ENCODE results near the gene SOD3.

SOD3 gene

GRCh38 chr4:24805067-24805466 lies 9.7 kb downstream of the SOD3 start:
- peak; percentile 65 for DNase-seq

GRCh38 chr4:24805566-24805965 lies 10.2 kb downstream of the SOD3 start:
- DNase-seq, result no peak

DNA sequence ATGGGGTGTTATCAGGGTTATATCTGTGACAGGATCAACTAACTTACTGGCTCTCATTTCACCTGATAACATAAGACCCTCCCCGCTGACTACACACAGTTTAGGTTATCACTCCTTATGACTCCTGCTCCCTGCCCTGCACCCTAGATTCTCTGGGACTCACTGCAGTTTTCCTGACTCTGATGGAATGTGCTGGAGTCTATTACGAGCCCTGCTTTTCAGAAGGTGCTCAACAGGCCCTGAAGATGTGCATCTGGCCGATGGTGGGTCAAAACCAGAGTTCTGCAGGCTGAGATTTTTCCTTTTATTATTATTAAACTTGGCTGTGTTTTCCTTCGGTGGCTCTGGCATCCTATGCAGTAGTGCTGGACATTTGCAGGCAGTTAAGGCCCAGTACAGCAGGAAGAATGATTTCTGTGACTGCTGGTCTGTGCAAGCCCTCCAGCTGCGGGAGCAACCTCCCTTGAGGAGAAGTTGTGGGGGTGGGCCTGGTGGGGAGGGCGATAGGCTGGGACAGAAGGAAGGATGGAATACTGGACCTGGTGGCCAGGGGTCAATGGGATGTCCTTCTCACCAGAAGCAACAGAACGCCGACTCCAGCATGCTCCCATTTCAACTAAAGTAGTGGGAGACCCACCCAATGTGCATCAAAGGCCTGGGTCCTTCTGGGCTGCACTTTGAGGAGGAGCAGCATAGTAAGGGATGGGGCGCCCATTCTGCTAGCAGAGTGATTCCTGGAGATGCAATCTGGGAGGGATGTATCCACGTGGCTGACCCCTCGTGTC lies 11.0 kb downstream of the SOD3 start:
- DNase-seq, result no peak

DNA sequence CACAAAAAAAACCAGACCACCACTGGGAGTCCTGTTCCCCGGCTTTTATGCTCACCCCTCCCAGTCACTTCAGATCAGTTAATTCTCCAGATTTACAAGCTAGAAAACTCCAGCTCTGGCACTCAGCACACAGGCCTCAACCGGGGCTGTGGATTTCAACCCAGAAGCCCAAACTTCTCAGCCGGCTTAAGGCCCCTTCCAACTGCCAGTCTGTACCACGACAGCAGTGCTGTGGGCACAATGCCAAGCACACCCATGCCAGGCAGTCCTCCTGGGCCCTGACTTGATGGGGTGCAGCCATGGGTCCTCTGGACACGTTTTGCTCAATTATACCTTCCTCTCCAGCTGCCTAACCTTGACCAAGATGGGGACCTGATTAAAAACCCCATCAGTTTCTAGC lies 12.2 kb downstream of the SOD3 start:
- DNase-seq, result no peak

DNA sequence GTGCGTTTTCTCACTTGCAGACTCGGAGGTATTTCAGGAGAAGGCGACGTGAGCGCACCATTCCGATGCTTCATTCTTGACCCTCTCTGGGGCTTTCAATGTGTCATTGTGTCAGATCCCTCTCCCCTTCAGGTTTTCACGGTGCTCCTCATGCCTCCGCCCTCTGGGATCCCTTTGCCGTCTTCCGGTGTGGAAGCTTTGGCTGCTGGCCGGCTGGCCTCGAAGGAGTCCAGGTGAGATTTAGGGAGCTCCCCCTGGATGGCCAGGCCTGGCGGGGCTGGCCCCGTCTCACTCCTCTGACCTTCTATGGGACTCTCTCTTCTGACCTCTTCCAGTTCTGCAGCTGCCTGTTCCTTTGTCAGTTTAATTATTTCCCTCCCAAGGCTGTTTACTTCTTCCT lies 12.9 kb downstream of the SOD3 start:
- DNase-seq, result no peak

- DNase-seq, result no peak
These were observed 13.6 kb downstream of the SOD3 start for GRCh38 chr4:24808955-24809354.

GRCh38 chr4:24809376-24809775 lies 14.0 kb downstream of the SOD3 start:
- no peak for DNase-seq

DNA sequence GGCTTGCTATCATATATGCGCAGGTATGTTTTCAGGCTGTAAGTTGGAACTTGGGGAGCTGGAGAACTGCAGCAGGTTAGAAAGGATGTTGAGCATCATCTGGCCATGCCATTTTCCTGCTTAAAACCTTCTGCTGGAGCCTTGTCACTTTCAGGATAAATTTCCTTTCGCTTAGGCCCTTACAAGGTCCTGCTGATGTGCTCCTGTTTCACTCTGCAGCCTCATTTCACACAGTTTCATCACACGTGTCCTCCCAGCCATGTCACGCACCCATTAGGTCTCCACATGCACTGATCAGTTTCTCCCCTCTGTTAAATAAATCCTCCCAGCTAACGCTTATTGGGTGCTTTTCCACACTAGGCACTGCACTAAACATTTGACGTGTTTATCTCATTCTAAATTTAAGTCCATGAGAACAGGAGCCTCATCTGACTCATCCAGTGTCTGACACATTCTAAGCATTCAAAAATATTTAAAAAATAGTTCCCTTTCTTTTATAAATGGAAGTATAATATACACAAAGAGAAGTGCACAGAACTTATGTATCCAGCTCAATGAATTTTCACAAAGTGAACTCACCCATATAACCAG lies 14.5 kb downstream of the SOD3 start:
- no peak for DNase-seq

- no peak for DNase-seq
These were observed 15.7 kb downstream of the SOD3 start for GRCh38 chr4:24810871-24811631.

DNA sequence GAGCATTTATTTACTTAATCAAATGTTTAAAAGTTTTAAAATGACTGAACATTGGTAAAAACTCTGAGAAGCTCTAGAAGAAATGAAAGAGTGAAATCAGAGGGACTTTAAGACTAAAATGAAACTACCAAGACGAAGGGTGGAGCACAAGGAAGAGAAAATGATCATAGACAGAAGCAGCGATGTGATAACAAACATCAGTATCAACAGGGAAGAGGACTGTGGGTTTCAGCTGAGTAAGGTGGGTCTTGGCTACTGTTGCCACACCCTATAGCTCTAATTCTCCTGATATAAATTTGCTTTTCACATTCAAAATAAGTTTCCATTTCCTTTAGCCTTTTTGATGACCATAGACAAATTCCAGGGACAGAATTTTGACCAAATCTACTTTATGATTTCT lies 18.4 kb downstream of the SOD3 start:
- DNase-seq, result no peak

- no peak for DNase-seq
These were observed 21.4 kb downstream of the SOD3 start for GRCh38 chr4:24816797-24817196.

DNA sequence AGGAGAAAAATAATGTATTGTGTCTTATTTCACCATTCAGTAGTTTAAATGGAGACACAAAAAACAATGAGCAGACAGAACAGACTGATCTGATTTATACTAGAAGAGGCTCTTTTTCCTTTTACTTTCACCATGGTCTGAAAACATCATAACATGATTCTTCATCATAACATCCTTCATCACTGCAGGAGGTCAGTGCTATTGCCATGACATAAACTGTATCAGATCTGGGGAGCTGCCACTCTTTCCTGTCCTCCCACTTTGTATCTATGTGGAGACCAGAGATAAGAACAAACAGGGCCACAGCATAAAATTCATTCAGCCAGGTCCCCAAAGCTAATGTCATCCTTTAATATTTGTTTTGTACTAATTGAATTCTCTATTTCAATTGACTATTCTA lies 25.2 kb downstream of the SOD3 start:
- no peak for DNase-seq

GRCh38 chr4:24824720-24825119 lies 29.3 kb downstream of the SOD3 start:
- DNase-seq, result no peak

DNA sequence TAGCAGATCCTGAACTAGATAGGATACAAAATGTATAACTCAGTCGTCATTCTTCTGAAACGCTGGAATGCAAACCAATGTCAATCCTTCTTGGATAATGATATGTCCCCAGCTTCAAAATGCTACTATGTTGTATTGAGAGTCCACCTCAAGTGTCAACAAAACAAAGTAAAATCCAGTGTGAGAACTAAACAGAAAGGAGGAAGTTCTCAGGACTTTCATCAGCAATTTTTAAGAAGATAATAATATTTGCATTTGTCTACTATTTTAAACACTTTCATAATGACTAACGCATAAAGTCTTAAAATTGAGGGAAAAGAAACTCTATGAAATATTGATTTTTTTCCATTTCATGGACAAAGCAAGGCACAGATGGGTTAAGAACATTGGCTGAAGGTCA lies 36.3 kb downstream of the SOD3 start:
- no peak for DNase-seq

DNA sequence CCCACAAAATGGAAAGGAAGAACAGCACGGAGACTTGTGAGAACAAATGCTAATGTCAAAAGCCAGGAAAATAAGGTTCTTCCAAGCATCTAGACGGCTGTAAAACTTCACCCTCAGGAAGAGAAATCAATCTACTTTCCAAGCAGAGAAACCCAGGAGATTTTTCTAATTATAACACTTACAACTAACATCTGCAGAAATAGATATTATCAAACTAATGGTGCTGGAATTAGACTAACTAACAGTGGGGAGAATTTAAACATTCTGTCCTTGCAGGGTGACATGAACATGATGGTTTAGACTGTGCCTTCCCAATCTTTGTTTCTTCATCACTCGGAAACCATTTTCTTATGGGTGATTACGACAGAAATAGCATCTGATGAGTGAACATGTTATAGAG lies 40.3 kb downstream of the SOD3 start:
- DNase-seq, result no peak

GRCh38 chr4:24836661-24837242 lies 41.4 kb downstream of the SOD3 start:
- no peak for DNase-seq

DNA sequence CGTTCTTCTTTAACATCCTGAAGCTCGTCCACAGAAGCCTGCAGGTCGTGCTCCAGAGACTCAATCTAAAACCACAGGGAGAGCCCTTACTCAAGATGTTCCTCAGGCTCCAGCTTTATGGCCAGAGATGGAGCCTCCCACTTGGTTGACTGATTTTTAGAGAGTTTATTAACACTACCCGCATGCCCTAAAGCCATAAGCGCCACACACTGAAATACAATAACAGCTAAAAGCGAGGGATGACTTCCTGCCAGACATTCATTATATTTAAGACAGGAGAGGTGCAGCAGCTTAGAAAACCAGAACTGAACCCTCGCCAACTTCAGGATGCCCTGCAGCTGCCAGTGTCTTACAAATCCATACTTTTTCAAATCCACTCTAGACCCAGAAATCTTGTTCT lies 42.0 kb downstream of the SOD3 start:
- DNase-seq, result no peak

DNA sequence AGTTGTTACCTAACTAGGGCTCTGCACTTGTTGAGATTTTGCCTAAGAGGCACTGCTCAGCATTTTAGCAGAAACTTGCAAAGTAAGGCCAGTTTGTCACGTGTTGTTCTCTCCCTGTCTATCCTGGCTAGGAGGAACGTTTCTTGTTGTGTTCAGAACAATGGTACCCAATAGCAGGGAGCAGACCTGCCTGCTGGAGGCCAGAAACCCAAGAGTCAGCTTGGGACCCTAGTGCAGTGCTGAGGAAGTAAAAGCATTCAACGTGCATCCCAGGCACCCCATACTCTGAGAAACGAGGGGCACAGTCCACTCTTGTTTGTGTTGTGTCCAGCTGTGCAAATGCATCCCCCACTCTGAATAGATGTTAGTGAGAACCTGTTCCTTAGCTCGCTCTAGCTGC lies 42.4 kb downstream of the SOD3 start:
- no peak for DNase-seq

GRCh38 chr4:24840362-24840761 lies 45.0 kb downstream of the SOD3 start:
- DNase-seq, result no peak

GRCh38 chr4:24840826-24841543 lies 45.6 kb downstream of the SOD3 start:
- DNase-seq, result no peak

DNA sequence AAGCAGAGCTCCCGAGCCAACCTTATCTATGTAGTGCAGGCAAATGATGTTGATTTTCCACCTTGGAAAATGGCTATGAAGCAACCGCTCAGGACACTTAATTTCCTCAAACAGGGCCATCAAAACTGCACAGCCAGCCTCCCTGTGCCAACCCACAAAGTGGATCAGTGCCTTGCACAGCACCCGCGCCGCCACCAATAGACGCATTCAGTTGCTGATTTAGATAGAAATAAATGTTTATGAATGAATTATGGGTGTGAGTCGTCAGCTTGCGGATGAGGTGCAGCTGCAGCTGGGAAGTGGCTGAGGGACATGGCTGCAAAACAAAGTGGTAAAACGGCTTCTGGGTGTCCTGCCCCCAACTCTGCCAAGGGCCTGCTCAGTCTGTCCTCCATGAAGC lies 47.0 kb downstream of the SOD3 start:
- no peak for DNase-seq

DNA sequence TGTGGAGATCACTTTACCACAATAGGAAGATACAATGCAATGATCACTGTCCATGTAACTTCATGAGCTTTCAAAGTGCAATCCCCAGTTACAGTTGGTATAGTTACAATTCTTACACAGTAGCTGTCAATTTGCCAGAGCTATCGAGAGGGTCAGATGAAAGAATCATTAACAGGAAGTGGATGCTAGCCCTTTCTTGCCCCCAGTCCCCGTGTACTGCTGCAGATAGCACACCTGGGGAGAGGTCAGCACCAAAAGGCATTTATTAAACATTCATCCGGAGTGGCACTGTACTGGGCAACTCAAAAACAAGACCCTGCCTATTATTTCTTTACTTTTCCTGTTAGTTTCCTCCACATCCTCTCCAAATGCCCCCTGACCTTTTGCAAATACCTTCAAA lies 47.7 kb downstream of the SOD3 start:
- DNase-seq, result no peak

- DNase-seq, result no peak
These were observed 49.8 kb downstream of the SOD3 start for GRCh38 chr4:24845132-24845531.
